Measurements from ENCODE around the gene TMEM185B.

DNA sequence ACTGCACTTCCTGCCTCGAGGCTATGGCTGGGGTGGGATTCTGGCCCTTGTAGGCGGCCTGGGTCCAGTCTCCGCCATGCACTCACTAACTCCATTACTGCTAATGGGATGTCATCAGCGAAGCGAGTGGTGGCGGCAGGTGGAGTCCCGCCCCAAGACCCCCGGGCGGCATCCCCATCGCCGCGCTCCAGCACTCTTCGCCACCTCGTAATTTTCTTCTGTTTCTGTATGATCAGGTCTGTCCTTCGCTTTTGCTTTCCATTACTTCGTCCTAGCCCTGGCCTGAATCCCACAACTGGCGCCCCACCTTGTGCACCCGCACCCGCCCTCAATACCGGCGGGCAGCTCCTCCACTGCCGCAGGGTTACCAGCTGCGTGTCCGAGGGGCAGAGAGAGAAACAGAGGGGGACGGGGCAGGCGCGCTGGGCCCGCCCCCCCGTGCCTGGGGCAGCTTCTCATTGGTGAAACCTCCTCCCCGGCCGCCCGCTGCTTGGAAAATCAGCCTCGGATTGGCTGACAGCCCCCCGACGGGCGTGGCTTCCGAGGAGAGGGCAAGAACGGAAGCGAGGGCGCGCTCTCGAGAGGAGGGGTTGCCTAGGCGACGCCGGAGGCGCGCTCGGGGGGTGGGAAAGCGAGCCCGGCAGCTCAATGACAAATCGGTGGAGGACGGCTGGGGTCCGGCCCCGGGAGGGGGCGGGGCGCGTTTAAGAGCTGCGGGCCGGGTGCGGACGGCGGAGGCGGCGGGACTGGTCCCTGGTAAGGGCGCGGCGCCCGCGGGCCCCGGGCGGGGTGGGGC is 29.2 kb upstream of the TMEM185B start, which contains the start of gene RALB:
- TF ChIP-seq GATA1 (IDR thresholded peaks at IDR 0.05; ENCODE audit: low read depth, low read length) (no peak), POLR2A (IDR thresholded peaks at IDR 0.05; ENCODE audit: low read length) (peak; percentile 79)

All from erythroblast (primary cell).